Measurements from ENCODE around the gene PAH.

Gene PAH

DNA sequence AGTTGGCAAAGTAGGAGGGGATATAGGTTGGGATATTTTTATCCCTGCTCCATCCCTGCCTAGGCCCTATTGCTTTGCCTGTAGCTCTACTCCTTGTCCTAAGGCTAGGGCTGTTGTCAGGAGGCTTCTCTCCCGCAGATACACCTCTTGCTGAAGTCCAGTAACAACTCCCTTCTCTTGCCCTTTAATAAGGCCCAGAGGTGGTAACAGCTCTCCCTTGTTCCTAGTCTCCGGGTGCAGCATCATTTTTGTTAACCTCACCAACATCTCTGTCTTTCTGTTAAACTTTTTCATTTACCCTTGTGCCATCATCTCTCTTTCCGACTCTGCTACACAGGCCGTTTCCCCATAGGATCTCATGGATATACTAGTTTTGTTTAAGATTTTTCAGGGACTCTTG lies 46.8 kb upstream of the PAH start:
- H3K9me3 ChIP-seq (ENCODE audit: control insufficient read depth, low read length): peaks cover 4% of the 10 kb centered on the region
- H3K36me3 ChIP-seq (ENCODE audit: control insufficient read depth, insufficient read depth, low read length): no peaks in the 10 kb centered on the region
- H3K27me3 ChIP-seq (ENCODE audit: control insufficient read depth, insufficient read depth, low read length): peaks cover 29% of the 10 kb centered on the region
- H3K79me2 ChIP-seq: no peaks in the 10 kb centered on the region
- H3K9ac ChIP-seq: no peak overlapping the region
- no peak overlapping the region for H3K4me2 ChIP-seq (ENCODE audit: low read length)
- no peaks in the 10 kb centered on the region for H3K4me1 ChIP-seq
- no peak for TF ChIP-seq CTCF (IDR thresholded peaks at IDR 0.05)
- H3K27ac ChIP-seq: no peak overlapping the region
- H3K4me3 ChIP-seq (ENCODE audit: low read depth, low read length): no peak overlapping the region
- H2AFZ ChIP-seq: no peak overlapping the region

DNA sequence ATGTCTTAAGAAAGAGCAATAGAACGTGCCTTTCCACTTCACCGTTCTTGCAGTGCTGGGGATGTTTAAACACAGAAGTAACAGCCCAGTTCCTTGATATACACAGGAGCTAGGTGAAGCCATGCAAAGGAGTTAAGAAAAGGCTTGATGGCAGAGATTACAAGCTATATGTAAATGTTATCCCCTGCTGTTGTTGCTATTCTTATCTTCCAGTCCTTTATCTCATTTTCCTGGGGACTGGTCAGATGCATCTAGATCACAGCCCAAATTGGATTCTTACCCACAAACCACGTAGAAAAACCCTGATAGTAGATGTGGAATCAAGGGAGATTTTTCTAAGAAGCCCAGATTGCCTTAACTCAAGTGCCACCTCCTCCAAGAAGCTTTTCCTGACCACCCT lies 45.9 kb upstream of the PAH start:
- H3K4me1 ChIP-seq: no peaks in the 10 kb centered on the region
- H3K9me3 ChIP-seq (ENCODE audit: control insufficient read depth, low read length): peaks cover 4% of the 10 kb centered on the region
- no peak overlapping the region for H3K4me3 ChIP-seq (ENCODE audit: low read depth, low read length)
- no peaks in the 10 kb centered on the region for H3K36me3 ChIP-seq (ENCODE audit: control insufficient read depth, insufficient read depth, low read length)
- H3K9ac ChIP-seq: no peak overlapping the region
- H3K4me2 ChIP-seq (ENCODE audit: low read length): no peak overlapping the region
- H2AFZ ChIP-seq: no peak overlapping the region
- no peaks in the 10 kb centered on the region for H3K79me2 ChIP-seq
- H3K27ac ChIP-seq: no peak overlapping the region
- no peak for TF ChIP-seq CTCF (IDR thresholded peaks at IDR 0.05)
- peaks cover 32% of the 10 kb centered on the region for H3K27me3 ChIP-seq (ENCODE audit: control insufficient read depth, insufficient read depth, low read length)

DNA sequence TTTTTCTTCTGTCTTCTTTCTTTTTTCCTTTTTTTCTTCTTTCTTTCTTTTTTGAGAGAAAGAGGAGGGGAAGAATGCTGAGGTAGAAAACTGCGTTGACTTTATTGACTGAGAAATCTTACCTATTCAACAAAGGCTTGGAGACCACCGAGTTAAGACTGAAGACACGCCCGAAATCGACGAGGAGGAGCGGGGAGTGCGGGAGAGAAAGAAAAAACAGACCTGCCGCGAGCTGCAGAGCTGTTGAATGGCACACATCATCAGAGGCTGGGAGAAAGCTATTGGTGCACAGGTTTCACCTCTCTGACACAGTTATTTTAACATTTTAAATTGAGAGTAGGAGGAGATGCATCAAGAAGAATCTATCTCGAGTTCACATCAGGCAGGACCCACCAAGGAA lies 45.5 kb upstream of the PAH start:
- no peaks in the 10 kb centered on the region for H3K36me3 ChIP-seq (ENCODE audit: control insufficient read depth, insufficient read depth, low read length)
- H3K79me2 ChIP-seq: no peaks in the 10 kb centered on the region
- TF ChIP-seq CTCF (IDR thresholded peaks at IDR 0.05): no peak
- H3K27me3 ChIP-seq (ENCODE audit: control insufficient read depth, insufficient read depth, low read length): peaks cover 32% of the 10 kb centered on the region
- no peak overlapping the region for H3K4me3 ChIP-seq (ENCODE audit: low read depth, low read length)
- H3K9ac ChIP-seq: no peak overlapping the region
- H3K9me3 ChIP-seq (ENCODE audit: control insufficient read depth, low read length): peaks cover 4% of the 10 kb centered on the region
- no peak overlapping the region for H3K27ac ChIP-seq
- H3K4me1 ChIP-seq: no peaks in the 10 kb centered on the region
- H3K4me2 ChIP-seq (ENCODE audit: low read length): no peak overlapping the region
- H2AFZ ChIP-seq: no peak overlapping the region

GRCh38 chr12:102961466-102961855 lies 44.4 kb upstream of the PAH start:
- H3K36me3 ChIP-seq (ENCODE audit: control insufficient read depth, insufficient read depth, low read length): no peaks in the 10 kb centered on the region
- H3K4me3 ChIP-seq (ENCODE audit: low read depth, low read length): no peak overlapping the region
- no peak overlapping the region for H2AFZ ChIP-seq
- no peak overlapping the region for H3K9ac ChIP-seq
- H3K79me2 ChIP-seq: no peaks in the 10 kb centered on the region
- H3K9me3 ChIP-seq (ENCODE audit: control insufficient read depth, low read length): peaks cover 4% of the 10 kb centered on the region
- H3K27me3 ChIP-seq (ENCODE audit: control insufficient read depth, insufficient read depth, low read length): peaks cover 32% of the 10 kb centered on the region
- no peak overlapping the region for H3K4me2 ChIP-seq (ENCODE audit: low read length)
- H3K27ac ChIP-seq: no peak overlapping the region
- TF ChIP-seq CTCF (IDR thresholded peaks at IDR 0.05): no peak
- H3K4me1 ChIP-seq: no peaks in the 10 kb centered on the region

DNA sequence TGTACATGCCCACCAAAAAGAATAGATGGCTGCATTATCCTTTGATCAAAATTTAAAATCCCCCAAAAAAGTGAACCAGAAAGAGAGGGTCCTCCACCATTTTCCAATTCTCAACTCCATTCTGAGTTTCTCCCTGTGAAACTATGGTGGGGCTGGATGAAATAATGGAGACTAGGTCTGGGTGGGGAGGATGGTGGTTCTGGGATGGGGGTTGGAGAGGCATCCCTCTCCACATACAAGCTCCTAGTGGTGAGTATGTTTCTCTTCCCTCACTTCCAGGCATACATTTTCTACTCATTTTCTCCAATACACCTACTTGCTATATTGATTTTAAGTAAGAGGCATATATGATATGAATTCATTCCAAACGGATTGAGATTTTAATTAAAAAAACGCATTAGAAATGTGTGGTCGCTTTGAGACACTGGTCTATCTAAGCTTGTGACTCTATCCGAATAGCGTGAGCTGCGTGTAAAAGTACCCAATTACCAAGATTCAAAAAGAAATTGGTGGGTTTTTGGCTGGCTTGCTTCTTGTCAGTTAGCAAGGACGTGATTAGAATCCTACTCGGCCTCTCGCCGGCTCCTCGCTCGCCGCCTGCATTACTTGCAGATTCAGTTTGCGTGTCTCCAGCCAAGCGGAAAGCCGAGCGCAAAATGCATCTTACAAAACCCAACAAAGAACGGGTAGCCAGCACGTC lies 43.9 kb upstream of the PAH start:
- no peak overlapping the region for H3K4me2 ChIP-seq (ENCODE audit: low read length)
- no peak overlapping the region for H3K9ac ChIP-seq
- H3K4me1 ChIP-seq: no peaks in the 10 kb centered on the region
- H3K36me3 ChIP-seq (ENCODE audit: control insufficient read depth, insufficient read depth, low read length): no peaks in the 10 kb centered on the region
- no peaks in the 10 kb centered on the region for H3K79me2 ChIP-seq
- no peak overlapping the region for H3K27ac ChIP-seq
- H3K4me3 ChIP-seq (ENCODE audit: low read depth, low read length): no peak overlapping the region
- H2AFZ ChIP-seq: no peak overlapping the region
- peaks cover 4% of the 10 kb centered on the region for H3K9me3 ChIP-seq (ENCODE audit: control insufficient read depth, low read length)
- TF ChIP-seq CTCF (IDR thresholded peaks at IDR 0.05): no peak
- H3K27me3 ChIP-seq (ENCODE audit: control insufficient read depth, insufficient read depth, low read length): peaks cover 35% of the 10 kb centered on the region

All from parathyroid adenoma (tissue), 2 donors.